B cell (primary cell): ENCODE results near the gene KRTAP10-5. TPM values are rescaled to one million over a fixed set of nuclear protein-coding genes. Genes with fewer than 3 reads are reported as not detected.

ENCODE experiments used
- ATAC-seq: fragments of 200-7000 bp; cut with Tn5 transposase; one replicate; pipeline ENCODE4 v1.10.0; 2021; ENCODE audit warnings: low read depth, mild to moderate bottlenecking, moderate number of reproducible peaks, moderate library complexity
- CTCF ChIA-PET: fragments of 350-600 bp; sonication (Branson Sonifier 250); formaldehyde crosslinking; loops from one replicate; lab custom pipeline; 2021; ENCODE audit warnings: antibody characterized with exemption, inconsistent platforms; lab: Charles Lee
- POLR2A ChIA-PET: fragments of 350-600 bp; sonication (Branson Sonifier 250); formaldehyde crosslinking; loops from one replicate; lab custom pipeline; 2021; ENCODE audit warnings: antibody characterized with exemption; lab: Charles Lee
- DNase-seq: peaks from one replicate; pipeline ENCODE4 v3.0.0; 2013
- H2AFZ ChIP-seq: 2 replicates; pipeline ENCODE4 v1.6.1; 2012; ENCODE audit warnings: mild to moderate bottlenecking, low read depth, low read length; ENCODE audit not compliant: insufficient read depth, poor library complexity, severe bottlenecking
- H3K27ac ChIP-seq, 2 donors: 1 replicate in 1 of 2; 2 replicates in 1 of 2; pipeline ENCODE4 v1.5.1; 2012 to 2013; ENCODE audit warnings: low read length in 2 of 2, mild to moderate bottlenecking in 2 of 2, moderate library complexity in 1 of 2
- H3K27me3 ChIP-seq, 4 experiments: fragments of 200-600 bp in 1 of 4; sonication (generic) in 1 of 4; replicated peaks in 1 of 4; 1 replicate in 2 of 4; 2 replicates in 2 of 4; pipeline versions ENCODE4 v1.6.1 to v1.7.0; 2013 to 2016; ENCODE audit warnings: low read length in 3 of 4, mild to moderate bottlenecking in 2 of 4, mixed read lengths in 1 of 4, moderate library complexity in 1 of 4; ENCODE audit not compliant: insufficient read depth in 4 of 4, control insufficient read depth in 3 of 4; ENCODE audit errors: control extremely low read depth in 1 of 4
- H3K36me3 ChIP-seq, 2 experiments: replicated peaks in 1 of 2; 1 replicate in 1 of 2; 2 replicates in 1 of 2; pipeline versions ENCODE4 v1.6.1 to v1.7.1; 2013; ENCODE audit warnings: low read length in 1 of 2; ENCODE audit not compliant: insufficient read depth in 2 of 2, control insufficient read depth in 1 of 2; ENCODE audit errors: control extremely low read depth in 1 of 2, extremely low read depth in 1 of 2
- H3K4me1 ChIP-seq, 2 donors: fragments of 200-600 bp in 1 of 2; sonication (generic) in 1 of 2; 1 replicate in 1 of 2; 2 replicates in 1 of 2; pipeline versions ENCODE4 v1.5.1 to v1.6.1; 2013 to 2017; ENCODE audit warnings: low read length in 2 of 2; ENCODE audit not compliant: control insufficient read depth in 2 of 2, insufficient read depth in 2 of 2
- H3K4me2 ChIP-seq: replicated peaks from 2 replicates; pipeline ENCODE3; 2012; ENCODE audit warnings: mild to moderate bottlenecking, low read depth, low read length; ENCODE audit not compliant: poor library complexity, severe bottlenecking
- H3K4me3 ChIP-seq, 5 experiments: fragments of 200-600 bp in 1 of 5; sonication (generic) in 1 of 5; 1 replicate in 3 of 5; 2 replicates in 2 of 5; pipeline versions ENCODE4 v1.5.1 to v1.7.0; 2011 to 2016; ENCODE audit warnings: low read length in 4 of 5, mild to moderate bottlenecking in 4 of 5, low read depth in 2 of 5, control low read depth in 1 of 5, moderate library complexity in 1 of 5; ENCODE audit not compliant: insufficient read depth in 1 of 5; ENCODE audit errors: control extremely low read depth in 1 of 5, extremely low read depth in 1 of 5
- H3K79me2 ChIP-seq: fragments of 200-600 bp; sonication (generic); one replicate; pipeline ENCODE4 v1.6.0; 2016; ENCODE audit warnings: low read length; ENCODE audit not compliant: control insufficient read depth, insufficient read depth
- H3K9ac ChIP-seq: fragments of 200-600 bp; sonication (generic); 2 replicates; pipeline ENCODE4 v1.6.1; 2017; ENCODE audit warnings: mild to moderate bottlenecking, low read length, moderate library complexity
- H3K9me3 ChIP-seq, 3 donors: one replicate each; pipeline versions ENCODE4 v1.6.1 to v1.7.1; 2013; ENCODE audit warnings: low read length in 2 of 3; ENCODE audit not compliant: control insufficient read depth in 2 of 3, insufficient read depth in 1 of 3; ENCODE audit errors: control extremely low read depth in 1 of 3
- H4K20me1 ChIP-seq: 2 replicates; pipeline ENCODE4 v1.6.0; 2012; ENCODE audit warnings: mild to moderate bottlenecking, low read length; ENCODE audit not compliant: insufficient read depth, control insufficient read depth, poor library complexity, severe bottlenecking
- H3K27ac Mint-ChIP-seq: one replicate; pipeline ENCODE4 v1.8.0; 2021; ENCODE audit warnings: mixed read lengths
- H3K27me3 Mint-ChIP-seq: one replicate; pipeline ENCODE4 v1.8.0; 2021; ENCODE audit warnings: mixed read lengths
- H3K4me1 Mint-ChIP-seq: one replicate; pipeline ENCODE4 v1.8.0; 2021; ENCODE audit warnings: mixed read lengths
- H3K4me3 Mint-ChIP-seq: one replicate; pipeline ENCODE4 v1.8.0; 2021; ENCODE audit warnings: mixed read lengths
- H3K9me3 Mint-ChIP-seq: one replicate; pipeline ENCODE4 v1.8.0; 2022; ENCODE audit warnings: mixed read lengths; ENCODE audit not compliant: insufficient read depth
- EZH2 ChIP-seq: IDR thresholded peaks from 2 replicates; pipeline ENCODE4 v1.6.1; 2012; ENCODE audit warnings: borderline replicate concordance, low read depth, mild to moderate bottlenecking, moderate library complexity, low read length; ENCODE audit not compliant: insufficient read depth, poor library complexity, severe bottlenecking
- WGBS: methylation state at CpG from one replicate; pipeline ENCODE4 v1.1.5; 2013; ENCODE audit warnings: missing lambda C conversion rate; ENCODE audit not compliant: insufficient coverage; 5-methylcytosine and 5-hydroxymethylcytosine counted together
- intact Hi-C: fragments of 100-400 bp; cut with micrococcal nuclease; formaldehyde crosslinking; loops from one replicate; pipeline ENCODE4 v1.10.0; 2022
- polyA plus RNA-seq: library from polyadenylated mRNA; depleted of rRNA; stranded (reverse); fragments of >200 nt; gene quantifications from 2 replicates; pipeline ENCODE4 v1.2.3, GENCODE V29; 2012
- total RNA-seq, 2 donors: library from RNA; stranded (reverse); fragments of 120-200 nt in 1 of 2; gene quantifications; 1 replicate in 1 of 2; 2 replicates in 1 of 2; pipeline versions ENCODE4 v1.2.3 to v1.2.4, GENCODE V29; 2013 to 2022
- TF ChIP-seq, protein P1 (sequence below): fragments of 200-600 bp; IDR thresholded peaks from one replicate; pipeline ENCODE4 v1.8.0; 2022; ENCODE audit warnings: antibody characterized with exemption, mild to moderate bottlenecking

KRTAP10-5 gene
- total and polyA plus RNA-seq, 2 donors (not counting 1 experiment from before 2014, with no cell fraction given): not detected

DNA sequence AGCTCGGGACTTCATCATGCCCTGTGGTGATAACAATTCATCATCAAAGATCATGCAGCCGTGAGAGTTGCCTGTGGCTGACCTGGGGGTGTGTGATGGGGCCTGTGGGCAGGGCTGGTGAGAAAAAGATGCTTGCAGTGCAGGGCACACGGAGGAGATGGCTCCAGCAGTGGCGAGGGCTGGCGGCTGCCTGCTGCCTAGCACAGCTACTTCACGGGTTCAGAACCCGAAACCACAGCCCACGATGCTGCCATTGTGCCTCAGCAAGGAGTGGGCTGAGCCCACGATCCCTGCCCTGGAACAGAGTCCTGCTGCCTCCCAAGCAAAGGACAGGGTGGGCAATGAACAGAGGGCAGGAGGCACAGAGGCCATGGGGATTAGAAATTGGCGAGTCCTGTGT is 45.9 kb upstream of the KRTAP10-5 start:
- Histone ChIP-seq H3K4me1 (peaks cover 2 to 3% of the 10 kb centered on the region in 2 donors), H3K4me2 (no peak overlapping the region), H3K36me3 (no peaks in the 10 kb centered on the region), H4K20me1 (no peaks in the 10 kb centered on the region), H2AFZ (no peak overlapping the region), H3K27me3 (peaks cover 0 to 20% (median 0%) of the 10 kb centered on the region in 4 experiments), H3K9me3 (peaks cover 0 to 51% (median 29%) of the 10 kb centered on the region in 3 donors), H3K9ac (no peak overlapping the region), H3K4me3 (no peak overlapping the region), H3K27ac (no peak overlapping the region), H3K79me2 (no peaks in the 10 kb centered on the region)
- ChIA-PET CTCF (no interaction called here), POLR2A (no interaction called here)
- Mint-ChIP-seq H3K27me3 (peaks cover 7% of the 10 kb centered on the region), H3K27ac (no peak overlapping the region), H3K4me1 (peaks cover 4% of the 10 kb centered on the region), H3K9me3 (peaks cover 20% of the 10 kb centered on the region), H3K4me3 (no peak overlapping the region)
- 80% methylated on average over 9 of the region's 10 CpGs for WGBS
- TF ChIP-seq EZH2: no peak
- TF ChIP-seq, protein P1, sequence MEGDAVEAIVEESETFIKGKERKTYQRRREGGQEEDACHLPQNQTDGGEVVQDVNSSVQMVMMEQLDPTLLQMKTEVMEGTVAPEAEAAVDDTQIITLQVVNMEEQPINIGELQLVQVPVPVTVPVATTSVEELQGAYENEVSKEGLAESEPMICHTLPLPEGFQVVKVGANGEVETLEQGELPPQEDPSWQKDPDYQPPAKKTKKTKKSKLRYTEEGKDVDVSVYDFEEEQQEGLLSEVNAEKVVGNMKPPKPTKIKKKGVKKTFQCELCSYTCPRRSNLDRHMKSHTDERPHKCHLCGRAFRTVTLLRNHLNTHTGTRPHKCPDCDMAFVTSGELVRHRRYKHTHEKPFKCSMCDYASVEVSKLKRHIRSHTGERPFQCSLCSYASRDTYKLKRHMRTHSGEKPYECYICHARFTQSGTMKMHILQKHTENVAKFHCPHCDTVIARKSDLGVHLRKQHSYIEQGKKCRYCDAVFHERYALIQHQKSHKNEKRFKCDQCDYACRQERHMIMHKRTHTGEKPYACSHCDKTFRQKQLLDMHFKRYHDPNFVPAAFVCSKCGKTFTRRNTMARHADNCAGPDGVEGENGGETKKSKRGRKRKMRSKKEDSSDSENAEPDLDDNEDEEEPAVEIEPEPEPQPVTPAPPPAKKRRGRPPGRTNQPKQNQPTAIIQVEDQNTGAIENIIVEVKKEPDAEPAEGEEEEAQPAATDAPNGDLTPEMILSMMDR: no peak
- intact Hi-C loops: no loop called here
- no peak for ATAC-seq
- no peak for DNase-seq

DNA sequence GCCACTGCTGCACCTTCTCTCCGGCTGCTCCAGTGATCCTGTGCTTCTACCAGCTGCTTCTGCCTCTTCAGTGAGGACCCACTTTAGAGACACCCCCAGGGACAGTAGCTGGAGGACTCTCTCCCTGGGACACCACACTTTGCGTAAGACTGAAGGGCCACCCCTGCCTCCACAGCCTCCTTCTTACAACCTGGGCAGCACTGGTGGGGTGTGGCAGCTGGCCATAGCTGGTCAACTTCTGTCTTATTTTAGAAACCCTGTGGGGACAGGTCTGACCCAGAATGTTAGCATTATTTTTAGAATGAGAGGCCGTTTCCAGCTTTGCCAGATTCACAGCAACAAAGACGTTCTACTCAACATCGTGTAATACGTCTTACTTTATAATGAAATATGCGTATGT is 45.4 kb upstream of the KRTAP10-5 start:
- H3K27me3 ChIP-seq: peaks cover 0 to 20% (median 0%) of the 10 kb centered on the region in 4 experiments
- no peak overlapping the region for H3K27ac ChIP-seq
- intact Hi-C loops: no loop called here
- H3K79me2 ChIP-seq: no peaks in the 10 kb centered on the region
- H3K27me3 Mint-ChIP-seq: peaks cover 7% of the 10 kb centered on the region
- TF ChIP-seq, protein P1: no peak
- TF ChIP-seq EZH2: no peak
- peaks cover 2 to 3% of the 10 kb centered on the region in 2 donors for H3K4me1 ChIP-seq
- no peaks in the 10 kb centered on the region for H4K20me1 ChIP-seq
- no peak overlapping the region for H3K4me3 ChIP-seq
- ChIA-PET POLR2A (no interaction called here), CTCF (no interaction called here)
- no peak overlapping the region for H3K4me2 ChIP-seq
- ATAC-seq: no peak
- no peaks in the 10 kb centered on the region for H3K36me3 ChIP-seq
- H3K4me1 Mint-ChIP-seq: peaks cover 4% of the 10 kb centered on the region
- no peak overlapping the region for H3K9ac ChIP-seq
- 100% methylated on average over 2 of the region's 7 CpGs for WGBS
- H2AFZ ChIP-seq: no peak overlapping the region
- no peak overlapping the region for H3K4me3 Mint-ChIP-seq
- peaks cover 18% of the 10 kb centered on the region for H3K9me3 Mint-ChIP-seq
- no peak overlapping the region for H3K27ac Mint-ChIP-seq
- peaks cover 0 to 49% (median 24%) of the 10 kb centered on the region in 3 donors for H3K9me3 ChIP-seq
- DNase-seq: no peak
